ENCODE data around the gene RNF220. TPM values are rescaled to one million over a fixed set of nuclear protein-coding genes. Genes with fewer than 3 reads are reported as not detected.

RNF220 gene
- polyA plus RNA-seq, 1 of the 3 experiments (the other 2 are of a cell fraction), result 83.7 TPM

DNA sequence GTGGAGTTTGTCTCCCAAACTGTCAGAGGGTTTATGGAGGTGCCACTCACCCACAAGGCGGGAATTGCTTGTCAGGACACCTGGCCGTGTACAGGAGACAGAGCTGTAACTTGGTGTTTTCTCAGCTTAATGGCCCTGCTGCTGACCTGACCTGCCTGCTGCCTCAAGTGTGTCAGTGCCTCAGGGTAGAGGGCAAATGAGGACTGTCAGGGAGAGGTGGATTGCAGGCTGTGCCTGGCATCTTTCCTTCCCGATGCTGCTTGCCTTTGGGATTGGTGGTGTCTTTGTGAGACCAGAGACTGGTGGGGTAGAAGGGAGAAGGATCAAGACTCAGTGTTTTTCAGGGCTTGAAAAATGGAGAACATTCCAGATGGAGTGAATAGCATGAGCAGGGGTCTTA, 237.9 kb downstream of the RNF220 start:
- CTCF ChIA-PET, result interaction anchor here (0.7 to 15.4 kb wide), 4 partner anchors 7 to 48 kb away, joined by 3 to 163 read pairs (median 7); no protein-coding TSS in a partner anchor
- H3F3A ChIP-seq (replicated peaks; ENCODE audit: insufficient read depth), result no peaks in the 10 kb centered on the region
- H4K20me1 ChIP-seq (ENCODE audit: insufficient read depth), result no peaks in the 10 kb centered on the region
- no peaks in the 10 kb centered on the region for H3K9me3 ChIP-seq
- no peaks in the 10 kb centered on the region for H3K9me2 ChIP-seq
- H3K79me2 ChIP-seq (ENCODE audit: insufficient read depth), result no peaks in the 10 kb centered on the region
- no peak overlapping the region for H2AFZ ChIP-seq (ENCODE audit: low read depth)
- H3K4me3 ChIP-seq (ENCODE audit: low read depth in 2 of 2, low read length in 1 of 2), result no peak overlapping the region
- no peak overlapping the region for H3K27ac ChIP-seq (ENCODE audit: low read depth in 2 of 2, low read length in 1 of 2)
- no peaks in the 10 kb centered on the region for H3K27me3 ChIP-seq (ENCODE audit: insufficient read depth)
- POLR2A ChIA-PET, result interaction anchor here (1.0 to 4.0 kb wide), 3 partner anchors 9 to 11 kb away, joined by 3 to 49 read pairs (median 7); no protein-coding TSS in a partner anchor
- H3K36me3 ChIP-seq (replicated peaks in 1 of 2; ENCODE audit: control insufficient read depth in 1 of 2, insufficient read depth in 2 of 2, low read length in 1 of 2), result peaks cover 7 to 81% of the 10 kb centered on the region in 2 experiments
- no peak for TF ChIP-seq SMC3 (IDR thresholded peaks at IDR 0.05; ENCODE audit: low read depth, low read length)
- no peak for TF ChIP-seq NFIC (IDR thresholded peaks at IDR 0.05; ENCODE audit: borderline replicate concordance)
- TF ChIP-seq TAF1 (IDR thresholded peaks at IDR 0.05; ENCODE audit: borderline replicate concordance, low read depth, low read length), result no peak
- TF ChIP-seq RAD21 (IDR thresholded peaks at IDR 0.05; ENCODE audit: low read length), result no peak
- TF ChIP-seq GATA2 (CRISPR knock-in tag; IDR thresholded peaks at IDR 0.05), result no peak
- TF ChIP-seq POLR2AphosphoS5 (IDR thresholded peaks at IDR 0.05; ENCODE audit: low read depth, low read length), result no peak
- TF ChIP-seq GABPA (IDR thresholded peaks at IDR 0.05; ENCODE audit: low read depth), result no peak
- no peak for TF ChIP-seq YY1 (IDR thresholded peaks at IDR 0.05; ENCODE audit: low read depth)
- no peak for TF ChIP-seq FOSL2 (IDR thresholded peaks at IDR 0.05; ENCODE audit: borderline replicate concordance, low read depth)
- no peak for TF ChIP-seq TCF12 (IDR thresholded peaks at IDR 0.05)
- TF ChIP-seq PBX3 (IDR thresholded peaks at IDR 0.05), result no peak
- TF ChIP-seq MXI1 (IDR thresholded peaks at IDR 0.05; ENCODE audit: low read depth, low read length), result no peak
- H3K9ac ChIP-seq, result no peak overlapping the region
- WGBS (ENCODE audit: low lambda C conversion rate), result 83% methylated on average over 3 of the region's 3 CpGs
- DNase-seq, result no peak
- H3K4me1 ChIP-seq (ENCODE audit: control insufficient read depth in 1 of 2, insufficient read depth in 2 of 2, low read depth in 1 of 2, low read length in 1 of 2), result peaks cover 0 to 31% of the 10 kb centered on the region in 2 experiments; a peak in 1 of 4 replicates
- no peak overlapping the region for H3K4me2 ChIP-seq

DNA sequence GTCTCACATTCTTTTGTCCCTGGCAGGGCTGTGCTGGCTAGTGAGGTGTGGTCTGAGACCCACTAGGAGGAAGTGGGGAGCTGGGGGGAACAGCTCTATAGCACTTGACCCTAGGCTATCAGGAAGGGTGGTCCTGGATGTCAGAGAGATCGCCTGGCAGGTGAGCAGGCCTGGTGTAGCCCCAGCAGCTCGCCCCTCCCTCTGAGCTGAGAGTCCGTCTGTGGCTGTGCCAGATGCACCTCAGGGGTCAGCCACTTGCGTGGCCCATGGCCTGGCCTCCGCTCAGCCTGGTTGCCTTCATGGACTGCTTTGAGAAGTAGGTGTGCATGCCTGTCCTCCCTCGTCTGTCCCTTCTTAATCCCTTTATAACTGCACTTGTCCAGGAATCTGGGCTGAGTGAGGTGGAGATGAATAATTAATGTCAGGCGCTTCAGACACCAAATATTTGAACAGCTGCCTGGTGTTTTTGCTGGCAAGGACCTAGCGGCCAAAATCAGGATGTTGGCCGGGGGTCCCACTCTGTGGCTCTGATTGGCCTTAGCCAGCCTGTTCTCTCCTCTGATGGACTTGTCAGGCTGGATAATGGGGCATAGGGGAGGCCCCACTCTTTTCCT, 238.8 kb downstream of the RNF220 start:
- ChIA-PET POLR2A (interaction anchor here (0.9 to 4.0 kb wide), 2 partner anchors 12 to 31 kb away, joined by 3 to 49 read pairs; partner anchors contain the start of genes ARMH1 and TMEM53), CTCF (interaction anchor here (15.4 kb wide), 1 partner anchor 6 kb away, joined by 163 read pairs; no protein-coding TSS in a partner anchor)
- Histone ChIP-seq H3K27ac (ENCODE audit: low read depth in 2 of 2, low read length in 1 of 2) (no peak overlapping the region), H3K9me3 (no peaks in the 10 kb centered on the region), H2AFZ (ENCODE audit: low read depth) (no peak overlapping the region), H3K27me3 (ENCODE audit: insufficient read depth) (no peaks in the 10 kb centered on the region), H3K4me3 (ENCODE audit: low read depth in 2 of 2, low read length in 1 of 2) (no peak overlapping the region), H3K79me2 (ENCODE audit: insufficient read depth) (no peaks in the 10 kb centered on the region), H3F3A (replicated peaks; ENCODE audit: insufficient read depth) (no peaks in the 10 kb centered on the region), H3K4me1 (ENCODE audit: control insufficient read depth in 1 of 2, insufficient read depth in 2 of 2, low read depth in 1 of 2, low read length in 1 of 2) (peaks cover 0 to 36% of the 10 kb centered on the region in 2 experiments; a peak in 1 of 4 replicates), H4K20me1 (ENCODE audit: insufficient read depth) (no peaks in the 10 kb centered on the region), H3K9ac (no peak overlapping the region), H3K9me2 (no peaks in the 10 kb centered on the region), H3K4me2 (no peak overlapping the region), H3K36me3 (replicated peaks in 1 of 2; ENCODE audit: control insufficient read depth in 1 of 2, insufficient read depth in 2 of 2, low read length in 1 of 2) (peaks cover 7 to 82% of the 10 kb centered on the region in 2 experiments)
- no peak for DNase-seq
- WGBS (ENCODE audit: low lambda C conversion rate), result 93% methylated on average over 4 of the region's 9 CpGs
- TF ChIP-seq NRF1 (IDR thresholded peaks at IDR 0.05; ENCODE audit: low read depth, low read length) (no peak), REST (IDR thresholded peaks at IDR 0.05; ENCODE audit: low read depth, low read length) (no peak), TAF1 (IDR thresholded peaks at IDR 0.05; ENCODE audit: borderline replicate concordance, low read depth, low read length) (no peak), EP300 (IDR thresholded peaks at IDR 0.05; ENCODE audit: borderline replicate concordance in 1 of 2, low read depth in 1 of 2, low read length in 1 of 2) (no peak), NFIC (IDR thresholded peaks at IDR 0.05; ENCODE audit: borderline replicate concordance) (no peak), TEAD4 (IDR thresholded peaks at IDR 0.05; ENCODE audit: borderline replicate concordance, insufficient read depth) (no peak), JUND (IDR thresholded peaks at IDR 0.05) (no peak), USF1 (IDR thresholded peaks at IDR 0.05; ENCODE audit: borderline replicate concordance, low read depth) (no peak), FOXJ3 (CRISPR knock-in tag; IDR thresholded peaks at IDR 0.05) (no peak), IRF3 (IDR thresholded peaks at IDR 0.05; ENCODE audit: low read depth, low read length) (no peak), RAD21 (IDR thresholded peaks at IDR 0.05; ENCODE audit: low read length) (no peak), RFX5 (IDR thresholded peaks at IDR 0.05; ENCODE audit: low read length) (no peak), RCOR1 (IDR thresholded peaks at IDR 0.05; ENCODE audit: low read length) (no peak)

All from SK-N-SH (cell line).